Tibial nerve (tissue), 4 donors: ENCODE data around the gene CAMK1D.

Experiments
- EP300 ChIP-seq, 2 donors: sonication (generic); formaldehyde crosslinking; IDR thresholded peaks; one replicate each; pipeline ENCODE4 v1.6.1; 2017; ENCODE audit warnings: antibody characterized with exemption in 2 of 2, mild to moderate bottlenecking in 1 of 2
- POLR2A ChIP-seq, 2 donors: fragments of 450-650 bp; IDR thresholded peaks; one replicate each; pipeline ENCODE4 v1.6.1; 2017; ENCODE audit warnings: antibody characterized with exemption in 2 of 2, mild to moderate bottlenecking in 2 of 2, moderate library complexity in 2 of 2
- TF ChIP-seq, protein P1 (sequence below), 5 experiments: fragments of 200-600 bp in 3 of 5; fragments of 450-650 bp in 2 of 5; sonication (generic) in 3 of 5; IDR thresholded peaks; one replicate each; pipeline ENCODE4 v1.5.1; 2016 to 2019; ENCODE audit warnings: antibody characterized with exemption in 5 of 5, mild to moderate bottlenecking in 3 of 5, moderate library complexity in 2 of 5

DNA sequence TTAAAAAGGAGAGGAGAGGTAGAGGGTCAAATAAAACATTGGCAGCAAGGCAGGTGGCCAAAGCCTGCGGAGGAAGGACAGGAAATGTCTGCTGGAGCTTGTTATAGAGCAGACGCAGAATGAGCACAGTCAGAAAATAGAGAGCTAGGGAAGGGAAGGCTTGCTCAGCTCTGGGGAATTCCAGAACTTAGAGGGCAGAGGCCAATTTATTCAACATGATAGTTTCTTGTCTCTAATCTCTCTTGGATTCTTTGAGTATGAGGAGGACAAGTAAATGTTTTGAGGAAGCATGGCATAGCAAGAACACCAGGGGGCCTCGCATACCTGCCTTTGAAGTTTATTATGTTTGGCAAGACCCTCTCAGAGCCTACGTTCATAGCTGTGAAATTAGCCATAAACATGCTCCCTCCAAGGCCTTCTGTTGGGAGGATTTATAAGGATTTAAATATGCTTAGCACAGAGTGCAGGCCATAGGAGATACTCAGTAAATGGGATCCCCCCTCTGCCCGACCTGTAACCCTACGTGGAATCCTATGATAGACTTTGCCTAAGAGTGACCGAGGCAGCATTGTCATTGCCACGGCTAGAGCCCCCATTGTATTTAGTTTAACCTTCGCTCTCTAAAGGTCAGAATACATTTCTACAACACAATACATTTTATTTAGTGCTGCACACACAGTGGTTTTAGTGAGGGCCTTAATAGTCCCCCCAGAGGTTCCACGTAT lies 358.3 kb downstream of the CAMK1D start:
- TF ChIP-seq, protein P1, sequence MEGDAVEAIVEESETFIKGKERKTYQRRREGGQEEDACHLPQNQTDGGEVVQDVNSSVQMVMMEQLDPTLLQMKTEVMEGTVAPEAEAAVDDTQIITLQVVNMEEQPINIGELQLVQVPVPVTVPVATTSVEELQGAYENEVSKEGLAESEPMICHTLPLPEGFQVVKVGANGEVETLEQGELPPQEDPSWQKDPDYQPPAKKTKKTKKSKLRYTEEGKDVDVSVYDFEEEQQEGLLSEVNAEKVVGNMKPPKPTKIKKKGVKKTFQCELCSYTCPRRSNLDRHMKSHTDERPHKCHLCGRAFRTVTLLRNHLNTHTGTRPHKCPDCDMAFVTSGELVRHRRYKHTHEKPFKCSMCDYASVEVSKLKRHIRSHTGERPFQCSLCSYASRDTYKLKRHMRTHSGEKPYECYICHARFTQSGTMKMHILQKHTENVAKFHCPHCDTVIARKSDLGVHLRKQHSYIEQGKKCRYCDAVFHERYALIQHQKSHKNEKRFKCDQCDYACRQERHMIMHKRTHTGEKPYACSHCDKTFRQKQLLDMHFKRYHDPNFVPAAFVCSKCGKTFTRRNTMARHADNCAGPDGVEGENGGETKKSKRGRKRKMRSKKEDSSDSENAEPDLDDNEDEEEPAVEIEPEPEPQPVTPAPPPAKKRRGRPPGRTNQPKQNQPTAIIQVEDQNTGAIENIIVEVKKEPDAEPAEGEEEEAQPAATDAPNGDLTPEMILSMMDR (IDR thresholded peaks at IDR 0.05): peak in 4 of 5 experiments; percentile 5 to 47 (median 30)
- TF ChIP-seq POLR2A (IDR thresholded peaks at IDR 0.05): no peak
- peak; percentile 12 to 41 for TF ChIP-seq EP300 (IDR thresholded peaks at IDR 0.05)
